Measurements from ENCODE around the gene PAXX. TPM values are rescaled to one million over a fixed set of nuclear protein-coding genes. Genes with fewer than 3 reads are reported as not detected.

The PAXX gene
- total RNA-seq, 3 donors from 2014 or later (not counting 1 experiment from before 2014, with no cell fraction given), result 161 to 188 (median 161) TPM

DNA sequence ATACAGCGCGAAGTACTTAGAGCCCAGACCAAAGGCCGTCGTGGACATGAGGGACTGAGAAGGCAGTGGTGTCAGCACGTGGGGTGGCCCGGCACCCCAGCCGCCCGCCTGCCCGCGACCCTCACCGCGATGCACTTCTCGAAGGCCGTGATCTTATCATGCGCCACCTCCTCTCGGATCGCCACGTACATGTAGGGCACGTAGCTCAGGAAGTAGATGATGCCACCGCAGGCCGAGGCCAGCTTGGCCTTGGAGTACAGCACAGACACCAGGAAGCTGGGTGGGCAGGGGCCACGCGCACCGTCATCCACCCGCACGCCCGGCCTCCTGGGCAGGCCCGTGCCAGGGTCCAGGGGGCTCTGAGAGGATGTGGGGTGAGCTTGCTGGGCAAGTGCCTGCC lies 24.8 kb downstream of the PAXX start:
- H3K36me3 Mint-ChIP-seq, result no peaks in the 10 kb centered on the region
- H3K27ac ChIP-seq (ENCODE audit: low read length), result no peak overlapping the region
- H3K4me3 ChIP-seq (ENCODE audit: low read length), result no peak overlapping the region
- H3K9me3 ChIP-seq (ENCODE audit: control insufficient read depth, insufficient read depth, low read length), result no peaks in the 10 kb centered on the region
- WGBS (ENCODE audit: insufficient coverage), result 98% methylated on average over 28 of the region's 28 CpGs
- no peak for ATAC-seq
- TF ChIP-seq, protein P1, sequence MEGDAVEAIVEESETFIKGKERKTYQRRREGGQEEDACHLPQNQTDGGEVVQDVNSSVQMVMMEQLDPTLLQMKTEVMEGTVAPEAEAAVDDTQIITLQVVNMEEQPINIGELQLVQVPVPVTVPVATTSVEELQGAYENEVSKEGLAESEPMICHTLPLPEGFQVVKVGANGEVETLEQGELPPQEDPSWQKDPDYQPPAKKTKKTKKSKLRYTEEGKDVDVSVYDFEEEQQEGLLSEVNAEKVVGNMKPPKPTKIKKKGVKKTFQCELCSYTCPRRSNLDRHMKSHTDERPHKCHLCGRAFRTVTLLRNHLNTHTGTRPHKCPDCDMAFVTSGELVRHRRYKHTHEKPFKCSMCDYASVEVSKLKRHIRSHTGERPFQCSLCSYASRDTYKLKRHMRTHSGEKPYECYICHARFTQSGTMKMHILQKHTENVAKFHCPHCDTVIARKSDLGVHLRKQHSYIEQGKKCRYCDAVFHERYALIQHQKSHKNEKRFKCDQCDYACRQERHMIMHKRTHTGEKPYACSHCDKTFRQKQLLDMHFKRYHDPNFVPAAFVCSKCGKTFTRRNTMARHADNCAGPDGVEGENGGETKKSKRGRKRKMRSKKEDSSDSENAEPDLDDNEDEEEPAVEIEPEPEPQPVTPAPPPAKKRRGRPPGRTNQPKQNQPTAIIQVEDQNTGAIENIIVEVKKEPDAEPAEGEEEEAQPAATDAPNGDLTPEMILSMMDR (IDR thresholded peaks at IDR 0.05), result no peak
- H3K36me3 ChIP-seq (ENCODE audit: control insufficient read depth, insufficient read depth, low read length), result peaks cover 74% of the 10 kb centered on the region
- peaks cover 0 to 6% of the 10 kb centered on the region in 2 donors for H3K4me1 Mint-ChIP-seq
- no peak for DNase-seq
- H3K27me3 ChIP-seq (ENCODE audit: control insufficient read depth, insufficient read depth, low read length), result no peaks in the 10 kb centered on the region
- H3K4me1 ChIP-seq (ENCODE audit: control insufficient read depth, insufficient read depth, low read length), result peaks cover 6% of the 10 kb centered on the region
- no peaks in the 10 kb centered on the region for H3K27me3 Mint-ChIP-seq (ENCODE audit: low read depth in 2 of 2)
- no peaks in the 10 kb centered on the region for H3K9me3 Mint-ChIP-seq
- H3K27ac Mint-ChIP-seq, result no peak overlapping the region
- no peak overlapping the region for H3K4me3 Mint-ChIP-seq
- intact Hi-C loops (cut with micrococcal nuclease), result no loop called here

DNA sequence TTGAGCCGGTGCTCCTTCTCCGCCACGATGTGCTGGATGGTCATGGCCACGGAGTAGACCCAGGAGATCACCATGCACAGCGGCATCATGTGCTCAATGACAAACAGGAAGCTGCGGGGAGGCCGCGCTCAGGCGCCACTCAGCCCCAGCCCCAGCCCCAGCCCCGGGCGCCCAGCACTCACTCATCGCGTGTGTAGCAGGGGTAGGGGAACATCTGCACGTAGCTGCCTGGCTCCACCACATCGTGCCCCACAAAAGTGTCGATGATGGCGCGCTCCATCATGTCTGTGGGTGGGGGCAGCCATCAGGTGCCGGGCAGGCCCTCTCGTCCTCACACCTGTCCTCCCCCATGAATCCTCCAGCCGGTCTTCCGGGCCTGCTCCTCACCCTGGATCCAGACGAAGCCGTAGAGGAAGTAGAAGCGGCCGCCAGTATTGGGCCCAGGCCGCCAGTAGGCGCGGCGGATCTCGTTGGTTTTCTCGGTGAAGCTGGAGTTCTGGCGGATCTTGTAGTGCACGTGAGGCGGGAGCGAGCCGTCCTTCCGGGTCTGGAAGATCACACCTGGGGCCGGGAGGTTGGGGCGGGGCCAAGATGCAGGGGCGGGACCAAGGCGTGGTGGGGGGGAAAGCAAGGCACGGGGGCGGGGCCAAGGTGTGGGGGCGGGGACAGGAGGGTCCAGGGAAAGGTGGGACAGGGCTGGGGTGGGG lies 25.7 kb downstream of the PAXX start:
- DNase-seq (no peak), ATAC-seq (no peak)
- Histone ChIP-seq H3K9me3 (ENCODE audit: control insufficient read depth, insufficient read depth, low read length) (no peaks in the 10 kb centered on the region), H3K36me3 (ENCODE audit: control insufficient read depth, insufficient read depth, low read length) (peaks cover 70% of the 10 kb centered on the region), H3K4me1 (ENCODE audit: control insufficient read depth, insufficient read depth, low read length) (peaks cover 6% of the 10 kb centered on the region), H3K27ac (ENCODE audit: low read length) (no peak overlapping the region), H3K27me3 (ENCODE audit: control insufficient read depth, insufficient read depth, low read length) (no peaks in the 10 kb centered on the region), H3K4me3 (ENCODE audit: low read length) (no peak overlapping the region)
- H3K4me3 Mint-ChIP-seq, result no peak overlapping the region
- H3K27ac Mint-ChIP-seq, result no peak overlapping the region
- intact Hi-C loops (cut with micrococcal nuclease), result no loop called here
- no peaks in the 10 kb centered on the region for H3K36me3 Mint-ChIP-seq
- TF ChIP-seq, protein P1 (IDR thresholded peaks at IDR 0.05), result no peak
- no peaks in the 10 kb centered on the region for H3K9me3 Mint-ChIP-seq
- WGBS (ENCODE audit: insufficient coverage), result 94% methylated on average over 45 of the region's 45 CpGs
- no peaks in the 10 kb centered on the region for H3K27me3 Mint-ChIP-seq (ENCODE audit: low read depth in 2 of 2)
- peaks cover 0 to 8% of the 10 kb centered on the region in 2 donors for H3K4me1 Mint-ChIP-seq

DNA sequence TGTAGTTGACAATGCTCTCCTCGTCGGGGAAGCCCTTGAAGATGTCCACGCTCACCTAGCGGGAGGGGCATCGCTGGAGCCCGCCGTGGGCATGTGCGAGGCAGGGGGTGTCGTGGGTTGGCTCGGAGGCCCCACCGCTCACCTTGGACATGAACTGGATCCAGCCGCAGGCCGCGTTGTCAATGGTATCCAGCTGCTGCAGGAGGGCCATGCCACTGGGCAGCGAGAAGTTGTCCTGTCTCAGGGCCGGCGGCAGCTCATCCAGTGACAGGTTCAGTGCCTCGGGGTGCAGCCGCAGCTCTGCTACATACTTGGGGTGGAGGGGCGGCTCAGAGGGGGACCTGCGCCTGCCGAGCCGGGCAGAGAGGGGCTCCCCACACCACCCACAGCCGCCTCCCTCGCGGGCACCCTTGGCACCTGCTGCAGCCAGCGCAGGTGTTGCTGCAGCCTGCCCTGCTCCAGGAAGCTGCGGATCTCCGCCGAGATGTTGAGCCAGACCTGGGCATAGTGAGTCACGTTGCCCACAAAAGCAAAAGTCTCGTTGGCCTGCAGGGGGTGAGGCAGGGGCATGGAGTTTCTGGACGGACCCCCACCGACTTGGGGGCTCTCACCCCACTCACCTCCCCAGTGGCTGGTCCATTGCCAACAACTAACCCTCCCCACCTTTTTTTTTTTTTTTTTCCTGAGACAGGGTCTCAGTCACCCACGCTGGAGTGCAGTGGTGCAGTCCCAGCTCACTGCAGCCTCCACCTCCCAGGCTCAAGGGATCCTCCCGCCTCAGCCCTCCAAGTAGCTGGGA lies 26.7 kb downstream of the PAXX start:
- Histone ChIP-seq H3K27ac (ENCODE audit: low read length) (no peak overlapping the region), H3K36me3 (ENCODE audit: control insufficient read depth, insufficient read depth, low read length) (peaks cover 64% of the 10 kb centered on the region), H3K4me1 (ENCODE audit: control insufficient read depth, insufficient read depth, low read length) (peaks cover 6% of the 10 kb centered on the region), H3K27me3 (ENCODE audit: control insufficient read depth, insufficient read depth, low read length) (no peaks in the 10 kb centered on the region), H3K4me3 (ENCODE audit: low read length) (no peak overlapping the region), H3K9me3 (ENCODE audit: control insufficient read depth, insufficient read depth, low read length) (no peaks in the 10 kb centered on the region)
- intact Hi-C loops (cut with micrococcal nuclease), result no loop called here
- Mint-ChIP-seq H3K27me3 (ENCODE audit: low read depth in 2 of 2) (no peaks in the 10 kb centered on the region), H3K9me3 (no peaks in the 10 kb centered on the region), H3K36me3 (no peaks in the 10 kb centered on the region), H3K4me3 (no peak overlapping the region), H3K4me1 (peaks cover 0 to 13% of the 10 kb centered on the region in 2 donors), H3K27ac (no peak overlapping the region)
- TF ChIP-seq, protein P1 (IDR thresholded peaks at IDR 0.05), result no peak
- DNase-seq, result no peak
- 90% methylated on average over 36 of the region's 36 CpGs for WGBS (ENCODE audit: insufficient coverage)
- no peak for ATAC-seq

All from natural killer cell (primary cell).